ENCODE measurements around the gene AFAP1L1. TPM values are rescaled to one million over a fixed set of nuclear protein-coding genes. Genes with fewer than 3 reads are reported as not detected.

The AFAP1L1 gene
- total RNA-seq, 1 donor: 1.1 TPM

DNA sequence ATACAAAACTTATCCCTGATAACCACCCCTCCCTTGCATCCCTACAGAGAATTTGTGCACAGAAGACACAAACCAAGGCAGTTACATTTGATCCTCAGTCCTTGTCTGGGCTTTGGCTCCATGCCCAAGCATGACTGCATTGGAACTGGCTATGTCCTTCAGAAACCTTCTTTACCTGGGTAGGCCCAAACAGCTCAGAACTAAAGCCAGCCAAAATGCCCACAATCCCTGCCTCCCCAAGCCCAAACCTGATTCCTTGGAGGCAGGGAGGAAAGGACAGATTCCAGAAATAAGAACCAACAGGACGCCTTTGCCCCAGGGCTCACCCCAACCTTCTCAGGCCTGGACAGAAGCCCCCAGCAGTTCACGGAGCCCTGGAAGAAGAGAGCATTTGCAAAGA is 99.2 kb downstream of the AFAP1L1 start:
- Histone ChIP-seq H3K79me2 (ENCODE audit: insufficient read depth, low read length) (no peaks in the 10 kb centered on the region), H3K4me2 (ENCODE audit: insufficient read depth, low read length) (no peak overlapping the region), H2AFZ (ENCODE audit: low read length) (no peak overlapping the region), H3K9me3 (ENCODE audit: low read depth, low read length) (no peaks in the 10 kb centered on the region), H4K20me1 (ENCODE audit: insufficient read depth, low read length) (no peaks in the 10 kb centered on the region), H3K27me3 (ENCODE audit: insufficient read depth, low read length) (peaks cover 6% of the 10 kb centered on the region), H3K36me3 (ENCODE audit: insufficient read depth, low read length) (no peaks in the 10 kb centered on the region), H3K27ac (ENCODE audit: low read depth, low read length) (no peak overlapping the region), H3K4me3 (ENCODE audit: insufficient read depth, low read length) (no peak overlapping the region), H3K4me1 (ENCODE audit: insufficient read depth, low read length) (no peaks in the 10 kb centered on the region)
- no peak for DNase-seq (ENCODE audit: insufficient read length, low spot score, missing footprints)
- TF ChIP-seq, protein P1, sequence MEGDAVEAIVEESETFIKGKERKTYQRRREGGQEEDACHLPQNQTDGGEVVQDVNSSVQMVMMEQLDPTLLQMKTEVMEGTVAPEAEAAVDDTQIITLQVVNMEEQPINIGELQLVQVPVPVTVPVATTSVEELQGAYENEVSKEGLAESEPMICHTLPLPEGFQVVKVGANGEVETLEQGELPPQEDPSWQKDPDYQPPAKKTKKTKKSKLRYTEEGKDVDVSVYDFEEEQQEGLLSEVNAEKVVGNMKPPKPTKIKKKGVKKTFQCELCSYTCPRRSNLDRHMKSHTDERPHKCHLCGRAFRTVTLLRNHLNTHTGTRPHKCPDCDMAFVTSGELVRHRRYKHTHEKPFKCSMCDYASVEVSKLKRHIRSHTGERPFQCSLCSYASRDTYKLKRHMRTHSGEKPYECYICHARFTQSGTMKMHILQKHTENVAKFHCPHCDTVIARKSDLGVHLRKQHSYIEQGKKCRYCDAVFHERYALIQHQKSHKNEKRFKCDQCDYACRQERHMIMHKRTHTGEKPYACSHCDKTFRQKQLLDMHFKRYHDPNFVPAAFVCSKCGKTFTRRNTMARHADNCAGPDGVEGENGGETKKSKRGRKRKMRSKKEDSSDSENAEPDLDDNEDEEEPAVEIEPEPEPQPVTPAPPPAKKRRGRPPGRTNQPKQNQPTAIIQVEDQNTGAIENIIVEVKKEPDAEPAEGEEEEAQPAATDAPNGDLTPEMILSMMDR (IDR thresholded peaks at IDR 0.05; ENCODE audit: extremely low read depth, low read depth, low read length): no peak

DNA sequence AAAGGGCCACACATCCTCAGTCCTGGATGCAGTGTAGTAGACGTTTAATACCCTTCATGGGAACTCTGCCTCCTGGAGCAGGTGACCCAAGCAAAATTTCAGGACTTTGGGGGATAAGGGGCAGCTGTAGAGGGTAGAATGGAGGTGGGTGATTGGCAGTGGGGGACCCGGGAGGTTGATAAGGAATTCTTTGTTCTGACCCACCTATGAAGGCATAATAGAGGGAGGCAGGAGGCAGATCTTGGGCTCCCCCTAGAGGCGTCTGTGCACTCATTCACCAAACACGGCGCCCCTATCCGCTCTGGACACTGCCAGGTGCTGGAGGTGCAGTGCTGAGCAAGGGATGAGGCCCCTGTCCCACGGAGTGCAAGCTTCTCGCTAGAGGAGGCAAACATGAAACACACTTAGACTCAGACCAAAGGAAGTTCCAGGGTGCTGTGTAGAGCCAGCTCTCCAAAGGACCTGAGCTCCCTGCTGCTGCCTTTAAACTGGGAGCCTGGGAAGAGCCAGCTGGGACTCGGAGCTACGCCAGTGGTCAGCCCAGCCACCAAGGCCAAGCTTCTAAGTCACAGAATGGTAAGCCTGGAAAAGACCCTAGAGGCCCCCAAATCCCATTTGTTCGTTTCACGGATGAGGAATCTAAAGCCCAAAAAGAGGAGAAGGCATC is 99.8 kb downstream of the AFAP1L1 start:
- Histone ChIP-seq H3K9me3 (ENCODE audit: low read depth, low read length) (no peaks in the 10 kb centered on the region), H3K4me1 (ENCODE audit: insufficient read depth, low read length) (no peaks in the 10 kb centered on the region), H3K36me3 (ENCODE audit: insufficient read depth, low read length) (no peaks in the 10 kb centered on the region), H3K27ac (ENCODE audit: low read depth, low read length) (no peak overlapping the region), H3K27me3 (ENCODE audit: insufficient read depth, low read length) (peaks cover 6% of the 10 kb centered on the region), H2AFZ (ENCODE audit: low read length) (no peak overlapping the region), H3K79me2 (ENCODE audit: insufficient read depth, low read length) (no peaks in the 10 kb centered on the region), H3K4me2 (ENCODE audit: insufficient read depth, low read length) (no peak overlapping the region), H4K20me1 (ENCODE audit: insufficient read depth, low read length) (no peaks in the 10 kb centered on the region), H3K4me3 (ENCODE audit: insufficient read depth, low read length) (no peak overlapping the region)
- peak; percentile 95 for DNase-seq (ENCODE audit: insufficient read length, low spot score, missing footprints)
- TF ChIP-seq, protein P1 (IDR thresholded peaks at IDR 0.05; ENCODE audit: extremely low read depth, low read depth, low read length): peak; percentile 89

DNA sequence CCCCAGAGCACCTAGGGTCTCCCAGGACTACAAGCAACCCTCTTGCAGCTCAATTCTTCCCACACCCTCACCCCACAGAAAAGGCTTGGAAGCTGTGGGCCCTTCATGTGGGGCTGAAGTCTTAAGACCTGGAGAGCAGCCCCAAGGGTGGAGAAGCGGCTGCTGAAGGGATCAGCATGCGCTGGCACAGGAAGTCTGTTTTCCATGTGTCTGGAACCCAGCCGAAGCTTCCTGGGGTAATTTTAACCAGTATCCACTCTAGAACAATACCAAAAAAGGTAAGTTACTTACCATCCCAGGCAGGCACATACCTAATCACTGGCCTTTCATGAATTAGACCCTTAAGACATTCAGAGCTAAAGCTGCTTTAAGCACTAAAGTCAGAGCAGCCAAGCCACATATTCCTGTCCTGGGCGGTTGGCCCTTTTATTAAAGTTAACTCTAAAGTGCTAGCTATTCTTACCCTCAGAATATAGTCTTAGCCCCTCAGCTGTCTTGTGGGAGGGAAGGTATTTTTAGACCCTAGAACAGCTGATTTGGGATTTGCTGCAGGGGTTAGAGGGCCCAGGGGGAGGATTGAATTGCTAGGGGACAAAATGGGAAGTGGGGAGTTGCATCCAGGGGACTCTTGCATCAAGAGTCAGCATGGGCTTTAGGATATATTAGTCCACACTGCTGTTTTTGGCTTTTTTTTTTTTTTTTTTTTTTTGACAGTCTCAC is 100.6 kb downstream of the AFAP1L1 start:
- H3K36me3 ChIP-seq (ENCODE audit: insufficient read depth, low read length): no peaks in the 10 kb centered on the region
- TF ChIP-seq, protein P1 (IDR thresholded peaks at IDR 0.05; ENCODE audit: extremely low read depth, low read depth, low read length): no peak
- H4K20me1 ChIP-seq (ENCODE audit: insufficient read depth, low read length): no peaks in the 10 kb centered on the region
- H3K79me2 ChIP-seq (ENCODE audit: insufficient read depth, low read length): no peaks in the 10 kb centered on the region
- no peak overlapping the region for H3K27ac ChIP-seq (ENCODE audit: low read depth, low read length)
- no peak overlapping the region for H2AFZ ChIP-seq (ENCODE audit: low read length)
- peaks cover 6% of the 10 kb centered on the region for H3K27me3 ChIP-seq (ENCODE audit: insufficient read depth, low read length)
- H3K4me3 ChIP-seq (ENCODE audit: insufficient read depth, low read length): no peak overlapping the region
- no peak for DNase-seq (ENCODE audit: insufficient read length, low spot score, missing footprints)
- H3K4me1 ChIP-seq (ENCODE audit: insufficient read depth, low read length): no peaks in the 10 kb centered on the region
- H3K9me3 ChIP-seq (ENCODE audit: low read depth, low read length): no peaks in the 10 kb centered on the region
- no peak overlapping the region for H3K4me2 ChIP-seq (ENCODE audit: insufficient read depth, low read length)

DNA sequence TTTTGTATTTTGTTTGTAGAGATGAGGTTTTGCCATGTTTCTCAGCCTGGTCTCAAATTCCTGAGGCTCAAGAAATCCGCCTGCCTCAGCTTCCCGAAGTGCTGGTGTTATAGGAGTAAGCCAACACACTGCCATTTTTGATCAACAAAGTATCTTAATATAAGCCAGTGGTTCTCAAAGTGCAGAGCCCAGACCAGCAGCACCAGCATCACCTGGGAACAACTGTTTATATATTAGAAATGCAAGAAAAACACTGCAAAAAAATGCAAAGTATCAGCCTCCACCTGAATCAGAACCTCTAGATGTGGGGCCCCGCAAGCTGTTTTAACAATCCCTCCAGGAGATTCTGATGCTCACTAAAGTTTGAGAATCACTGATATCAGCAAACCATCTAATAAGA is 101.3 kb downstream of the AFAP1L1 start:
- DNase-seq (ENCODE audit: insufficient read length, low spot score, missing footprints): peak; percentile 17
- peaks cover 6% of the 10 kb centered on the region for H3K27me3 ChIP-seq (ENCODE audit: insufficient read depth, low read length)
- H2AFZ ChIP-seq (ENCODE audit: low read length): no peak overlapping the region
- no peaks in the 10 kb centered on the region for H3K4me1 ChIP-seq (ENCODE audit: insufficient read depth, low read length)
- H3K9me3 ChIP-seq (ENCODE audit: low read depth, low read length): no peaks in the 10 kb centered on the region
- H3K36me3 ChIP-seq (ENCODE audit: insufficient read depth, low read length): no peaks in the 10 kb centered on the region
- no peak overlapping the region for H3K27ac ChIP-seq (ENCODE audit: low read depth, low read length)
- no peak overlapping the region for H3K4me3 ChIP-seq (ENCODE audit: insufficient read depth, low read length)
- H3K79me2 ChIP-seq (ENCODE audit: insufficient read depth, low read length): no peaks in the 10 kb centered on the region
- no peaks in the 10 kb centered on the region for H4K20me1 ChIP-seq (ENCODE audit: insufficient read depth, low read length)
- H3K4me2 ChIP-seq (ENCODE audit: insufficient read depth, low read length): no peak overlapping the region
- TF ChIP-seq, protein P1 (IDR thresholded peaks at IDR 0.05; ENCODE audit: extremely low read depth, low read depth, low read length): no peak
